ENCODE data around the gene JARID2. TPM values are rescaled to one million over a fixed set of nuclear protein-coding genes. Genes with fewer than 3 reads are reported as not detected.

JARID2 gene
- total and polyA plus RNA-seq, 2 of the 13 experiments (the other 11 are each of a cell fraction or from before 2014, with no cell fraction given), result 7.5 to 10.3 TPM

DNA sequence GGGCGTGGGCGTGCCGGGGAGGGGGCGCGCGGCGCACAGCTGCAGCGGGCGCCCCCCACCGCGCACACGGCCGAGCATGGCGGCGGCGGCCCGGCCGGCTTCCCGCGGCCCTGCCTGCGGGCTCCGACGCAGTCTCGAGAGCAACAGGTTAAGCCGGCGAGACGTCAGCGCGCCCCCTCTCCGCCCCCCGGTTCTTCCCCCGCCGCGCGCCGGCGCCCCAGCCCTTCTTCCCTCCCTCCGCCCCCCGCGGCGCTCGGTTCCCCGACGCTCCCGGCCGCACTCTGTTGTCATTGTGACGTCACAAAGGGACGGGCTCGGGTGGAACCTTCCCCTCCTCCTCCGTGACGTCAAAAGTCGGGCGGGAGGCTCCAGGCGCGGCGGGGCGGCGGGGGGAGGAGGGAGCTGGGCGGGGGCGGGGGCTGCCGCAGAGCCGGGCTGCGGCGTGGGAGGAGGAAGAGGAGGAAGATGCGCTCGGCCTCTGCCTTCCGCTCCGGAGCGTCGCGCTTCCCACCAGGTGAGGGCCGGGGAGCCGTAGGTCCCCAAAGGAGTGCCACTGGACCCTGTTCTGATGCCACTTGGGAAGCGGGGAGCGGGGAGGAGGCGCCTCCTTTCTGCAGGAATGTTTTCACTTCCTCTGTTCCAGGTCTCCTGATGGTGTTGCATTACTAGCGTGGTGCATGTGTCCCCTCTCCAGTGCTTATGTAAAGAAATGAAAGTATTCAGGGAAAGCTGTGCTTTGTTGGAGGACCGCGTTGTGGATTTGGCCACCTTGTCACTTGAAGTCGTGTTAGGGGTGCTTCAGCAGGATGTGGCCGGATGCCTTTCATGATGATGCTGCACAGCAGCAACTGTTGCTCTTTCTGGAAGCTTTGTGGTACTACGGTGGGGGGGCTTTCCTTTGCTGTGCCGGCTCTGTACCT lies 2.8 kb downstream of the JARID2 start (continued):
- TF ChIP-seq KLF16 (CRISPR knock-in tag; IDR thresholded peaks at IDR 0.05) (0 out of 4 replicates have a peak, but pooled peaks of 1 of the 2 experiments have one; percentile 18), ZNF792 (CRISPR knock-in tag; IDR thresholded peaks at IDR 0.05) (peak; percentile 73; the same call in 1 of the 2 replicates), ZNF569 (CRISPR knock-in tag; IDR thresholded peaks at IDR 0.05; ENCODE audit: borderline replicate concordance) (no peak), ZNF766 (CRISPR knock-in tag; IDR thresholded peaks at IDR 0.05; ENCODE audit: borderline replicate concordance) (no peak), TCF7 (IDR thresholded peaks at IDR 0.05; ENCODE audit: low read depth) (no peak), TCF12 (IDR thresholded peaks at IDR 0.05) (no peak), TCF12 (CRISPR knock-in tag; IDR thresholded peaks at IDR 0.05) (no peak), IRF2 (CRISPR knock-in tag; IDR thresholded peaks at IDR 0.05) (no peak), ZNF782 (CRISPR knock-in tag; IDR thresholded peaks at IDR 0.05; ENCODE audit: borderline replicate concordance) (peak; percentile 18; the same call in 1 of the 2 replicates), TEAD2 (CRISPR knock-in tag; IDR thresholded peaks at IDR 0.05) (no peak), ZNF350 (CRISPR knock-in tag; IDR thresholded peaks at IDR 0.05; ENCODE audit: borderline replicate concordance, low read depth) (peak; percentile 53; the same call in 1 of the 2 replicates), ZSCAN31 (CRISPR knock-in tag; IDR thresholded peaks at IDR 0.05; ENCODE audit: low read depth) (no peak), MLLT10 (CRISPR knock-in tag; IDR thresholded peaks at IDR 0.05) (no peak), ZNF282 (IDR thresholded peaks at IDR 0.05; ENCODE audit: partially characterized antibody) (no peak), ZNF20 (CRISPR knock-in tag; IDR thresholded peaks at IDR 0.05) (no peak), ZNF589 (CRISPR knock-in tag; conservative IDR thresholded peaks at IDR 0.05) (no peak)
- TF ChIP-seq, protein P1, sequence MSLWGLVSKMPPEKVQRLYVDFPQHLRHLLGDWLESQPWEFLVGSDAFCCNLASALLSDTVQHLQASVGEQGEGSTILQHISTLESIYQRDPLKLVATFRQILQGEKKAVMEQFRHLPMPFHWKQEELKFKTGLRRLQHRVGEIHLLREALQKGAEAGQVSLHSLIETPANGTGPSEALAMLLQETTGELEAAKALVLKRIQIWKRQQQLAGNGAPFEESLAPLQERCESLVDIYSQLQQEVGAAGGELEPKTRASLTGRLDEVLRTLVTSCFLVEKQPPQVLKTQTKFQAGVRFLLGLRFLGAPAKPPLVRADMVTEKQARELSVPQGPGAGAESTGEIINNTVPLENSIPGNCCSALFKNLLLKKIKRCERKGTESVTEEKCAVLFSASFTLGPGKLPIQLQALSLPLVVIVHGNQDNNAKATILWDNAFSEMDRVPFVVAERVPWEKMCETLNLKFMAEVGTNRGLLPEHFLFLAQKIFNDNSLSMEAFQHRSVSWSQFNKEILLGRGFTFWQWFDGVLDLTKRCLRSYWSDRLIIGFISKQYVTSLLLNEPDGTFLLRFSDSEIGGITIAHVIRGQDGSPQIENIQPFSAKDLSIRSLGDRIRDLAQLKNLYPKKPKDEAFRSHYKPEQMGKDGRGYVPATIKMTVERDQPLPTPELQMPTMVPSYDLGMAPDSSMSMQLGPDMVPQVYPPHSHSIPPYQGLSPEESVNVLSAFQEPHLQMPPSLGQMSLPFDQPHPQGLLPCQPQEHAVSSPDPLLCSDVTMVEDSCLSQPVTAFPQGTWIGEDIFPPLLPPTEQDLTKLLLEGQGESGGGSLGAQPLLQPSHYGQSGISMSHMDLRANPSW (CRISPR knock-in tag; IDR thresholded peaks at IDR 0.05; ENCODE audit: borderline replicate concordance), result no peak
- TF ChIP-seq, protein P2, sequence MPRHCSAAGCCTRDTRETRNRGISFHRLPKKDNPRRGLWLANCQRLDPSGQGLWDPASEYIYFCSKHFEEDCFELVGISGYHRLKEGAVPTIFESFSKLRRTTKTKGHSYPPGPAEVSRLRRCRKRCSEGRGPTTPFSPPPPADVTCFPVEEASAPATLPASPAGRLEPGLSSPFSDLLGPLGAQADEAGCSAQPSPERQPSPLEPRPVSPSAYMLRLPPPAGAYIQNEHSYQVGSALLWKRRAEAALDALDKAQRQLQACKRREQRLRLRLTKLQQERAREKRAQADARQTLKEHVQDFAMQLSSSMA (CRISPR knock-in tag; IDR thresholded peaks at IDR 0.05), result peak; percentile 32; the same call in 1 of the 2 replicates
- TF ChIP-seq, protein P3, sequence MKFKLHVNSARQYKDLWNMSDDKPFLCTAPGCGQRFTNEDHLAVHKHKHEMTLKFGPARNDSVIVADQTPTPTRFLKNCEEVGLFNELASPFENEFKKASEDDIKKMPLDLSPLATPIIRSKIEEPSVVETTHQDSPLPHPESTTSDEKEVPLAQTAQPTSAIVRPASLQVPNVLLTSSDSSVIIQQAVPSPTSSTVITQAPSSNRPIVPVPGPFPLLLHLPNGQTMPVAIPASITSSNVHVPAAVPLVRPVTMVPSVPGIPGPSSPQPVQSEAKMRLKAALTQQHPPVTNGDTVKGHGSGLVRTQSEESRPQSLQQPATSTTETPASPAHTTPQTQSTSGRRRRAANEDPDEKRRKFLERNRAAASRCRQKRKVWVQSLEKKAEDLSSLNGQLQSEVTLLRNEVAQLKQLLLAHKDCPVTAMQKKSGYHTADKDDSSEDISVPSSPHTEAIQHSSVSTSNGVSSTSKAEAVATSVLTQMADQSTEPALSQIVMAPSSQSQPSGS (CRISPR knock-in tag; IDR thresholded peaks at IDR 0.05), result peak; percentile 29; the same call in 1 of the 2 replicates
- TF ChIP-seq, protein P4, sequence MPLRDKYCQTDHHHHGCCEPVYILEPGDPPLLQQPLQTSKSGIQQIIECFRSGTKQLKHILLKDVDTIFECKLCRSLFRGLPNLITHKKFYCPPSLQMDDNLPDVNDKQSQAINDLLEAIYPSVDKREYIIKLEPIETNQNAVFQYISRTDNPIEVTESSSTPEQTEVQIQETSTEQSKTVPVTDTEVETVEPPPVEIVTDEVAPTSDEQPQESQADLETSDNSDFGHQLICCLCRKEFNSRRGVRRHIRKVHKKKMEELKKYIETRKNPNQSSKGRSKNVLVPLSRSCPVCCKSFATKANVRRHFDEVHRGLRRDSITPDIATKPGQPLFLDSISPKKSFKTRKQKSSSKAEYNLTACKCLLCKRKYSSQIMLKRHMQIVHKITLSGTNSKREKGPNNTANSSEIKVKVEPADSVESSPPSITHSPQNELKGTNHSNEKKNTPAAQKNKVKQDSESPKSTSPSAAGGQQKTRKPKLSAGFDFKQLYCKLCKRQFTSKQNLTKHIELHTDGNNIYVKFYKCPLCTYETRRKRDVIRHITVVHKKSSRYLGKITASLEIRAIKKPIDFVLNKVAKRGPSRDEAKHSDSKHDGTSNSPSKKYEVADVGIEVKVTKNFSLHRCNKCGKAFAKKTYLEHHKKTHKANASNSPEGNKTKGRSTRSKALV (CRISPR knock-in tag; IDR thresholded peaks at IDR 0.05), result no peak
- TF ChIP-seq, protein P5, sequence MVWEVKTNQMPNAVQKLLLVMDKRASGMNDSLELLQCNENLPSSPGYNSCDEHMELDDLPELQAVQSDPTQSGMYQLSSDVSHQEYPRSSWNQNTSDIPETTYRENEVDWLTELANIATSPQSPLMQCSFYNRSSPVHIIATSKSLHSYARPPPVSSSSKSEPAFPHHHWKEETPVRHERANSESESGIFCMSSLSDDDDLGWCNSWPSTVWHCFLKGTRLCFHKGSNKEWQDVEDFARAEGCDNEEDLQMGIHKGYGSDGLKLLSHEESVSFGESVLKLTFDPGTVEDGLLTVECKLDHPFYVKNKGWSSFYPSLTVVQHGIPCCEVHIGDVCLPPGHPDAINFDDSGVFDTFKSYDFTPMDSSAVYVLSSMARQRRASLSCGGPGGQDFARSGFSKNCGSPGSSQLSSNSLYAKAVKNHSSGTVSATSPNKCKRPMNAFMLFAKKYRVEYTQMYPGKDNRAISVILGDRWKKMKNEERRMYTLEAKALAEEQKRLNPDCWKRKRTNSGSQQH (CRISPR knock-in tag; IDR thresholded peaks at IDR 0.05; ENCODE audit: low read depth), result no peak

Measured in HepG2 (cell line).